GM23338 (cell line): ENCODE measurements around the gene UBE2Q2. TPM values are rescaled to one million over a fixed set of nuclear protein-coding genes. Genes with fewer than 3 reads are reported as not detected.

Experiments used
- ATAC-seq: fragments of 200-7000 bp; cut with Tn5 transposase; 3 replicates; pipeline ENCODE4 v1.9.1; 2020
- DNase-seq: peaks from one replicate; pipeline ENCODE4 v3.0.0-alpha.2; 2015; ENCODE audit warnings: low spot score
- H2AFZ ChIP-seq: fragments of 200-600 bp; sonication (generic); 2 replicates; pipeline ENCODE4 v1.8.0; 2016; ENCODE audit warnings: antibody characterized with exemption, mild to moderate bottlenecking, moderate library complexity
- H3F3A ChIP-seq: fragments of 200-600 bp; sonication (generic); replicated peaks from 2 replicates; pipeline ENCODE4 v1.8.0; 2017; ENCODE audit warnings: antibody characterized with exemption, mixed run types, low read depth
- H3K27ac ChIP-seq: fragments of 200-600 bp; sonication (generic); 2 replicates; pipeline ENCODE4 v1.6.1; 2016; ENCODE audit warnings: low read depth
- H3K27me3 ChIP-seq: fragments of 200-600 bp; sonication (generic); 2 replicates; pipeline ENCODE4 v1.8.0; 2016; ENCODE audit warnings: mild to moderate bottlenecking, mixed run types, moderate library complexity; ENCODE audit not compliant: insufficient read depth
- H3K36me3 ChIP-seq: fragments of 200-600 bp; sonication (generic); 2 replicates; pipeline ENCODE4 v1.8.0; 2016; ENCODE audit warnings: mild to moderate bottlenecking; ENCODE audit not compliant: insufficient read depth
- H3K4me1 ChIP-seq: fragments of 200-600 bp; sonication (generic); 2 replicates; pipeline ENCODE4 v1.8.0; 2016; ENCODE audit warnings: mild to moderate bottlenecking, moderate library complexity; ENCODE audit not compliant: insufficient read depth
- H3K4me2 ChIP-seq: fragments of 200-600 bp; sonication (generic); 2 replicates; pipeline ENCODE4 v1.7.1; 2017; ENCODE audit warnings: mixed run types
- H3K4me3 ChIP-seq: fragments of 200-600 bp; sonication (generic); 2 replicates; pipeline ENCODE4 v1.6.1; 2016; ENCODE audit warnings: mixed run types
- H3K79me2 ChIP-seq: fragments of 200-600 bp; sonication (generic); replicated peaks from 2 replicates; pipeline ENCODE4 v1.8.0; 2017; ENCODE audit warnings: mild to moderate bottlenecking; ENCODE audit not compliant: insufficient read depth
- H3K9me2 ChIP-seq: fragments of 200-600 bp; sonication (generic); 2 replicates; pipeline ENCODE4 v1.8.0; 2017; ENCODE audit not compliant: insufficient read depth
- H4K20me1 ChIP-seq: fragments of 200-600 bp; sonication (generic); replicated peaks from 2 replicates; pipeline ENCODE4 v1.8.0; 2017; ENCODE audit warnings: mild to moderate bottlenecking; ENCODE audit not compliant: insufficient read depth
- H3K27ac Mint-ChIP-seq: 2 replicates; pipeline ENCODE4 v1.8.0; 2020; ENCODE audit warnings: inconsistent platforms, mild to moderate bottlenecking, moderate library complexity, mixed read lengths
- H3K27me3 Mint-ChIP-seq: 3 replicates; pipeline ENCODE4 v1.8.0; 2022; ENCODE audit warnings: low read depth, mild to moderate bottlenecking, moderate library complexity, mixed read lengths, inconsistent platforms; ENCODE audit not compliant: insufficient read depth, poor library complexity
- H3K36me3 Mint-ChIP-seq: 3 replicates; pipeline ENCODE4 v1.8.0; 2021; ENCODE audit warnings: low read depth, mild to moderate bottlenecking, inconsistent platforms, moderate library complexity, mixed read lengths
- H3K4me1 Mint-ChIP-seq: 3 replicates; pipeline ENCODE4 v1.8.0; 2020; ENCODE audit warnings: mild to moderate bottlenecking, inconsistent platforms, mixed read lengths
- H3K4me3 Mint-ChIP-seq: 3 replicates; pipeline ENCODE4 v1.8.0; 2021; ENCODE audit warnings: moderate library complexity, mild to moderate bottlenecking, inconsistent platforms, mixed read lengths
- H3K9me3 Mint-ChIP-seq: 3 replicates; pipeline ENCODE4 v1.8.0; 2020; ENCODE audit warnings: moderate library complexity, mild to moderate bottlenecking, inconsistent platforms, mixed read lengths
- CREB1 ChIP-seq: fragments of 250-450 bp; sonication (Bioruptor Pico); IDR thresholded peaks from 2 replicates; pipeline ENCODE4 v1.5.0; 2020; ENCODE audit warnings: low read depth, mild to moderate bottlenecking, moderate library complexity
- CTCF ChIP-seq, 2 experiments: fragments of 200-600 bp in 1 of 2; sonication (generic) in 1 of 2; conservative IDR thresholded peaks; 2 replicates each; pipeline versions ENCODE4 v1.5.1 to v1.6.1; 2016 to 2017; ENCODE audit warnings: antibody characterized with exemption in 2 of 2, low read depth in 2 of 2, mild to moderate bottlenecking in 2 of 2, moderate library complexity in 1 of 2
- EZH2 ChIP-seq: fragments of 200-600 bp; sonication (generic); IDR thresholded peaks from one replicate; pipeline ENCODE4 v1.8.0; 2017; ENCODE audit warnings: antibody characterized with exemption, mild to moderate bottlenecking, low read depth; ENCODE audit not compliant: unreplicated experiment
- EZH2phosphoT487 ChIP-seq: fragments of 200-600 bp; sonication (generic); IDR thresholded peaks from one replicate; pipeline ENCODE4 v1.8.1; 2018; ENCODE audit warnings: antibody characterized with exemption; ENCODE audit not compliant: unreplicated experiment
- JUNB ChIP-seq: IDR thresholded peaks from one replicate; pipeline ENCODE4 v1.6.1; 2016; ENCODE audit warnings: antibody characterized with exemption; ENCODE audit not compliant: unreplicated experiment
- NANOG ChIP-seq: IDR thresholded peaks from 2 replicates; pipeline ENCODE4 v1.6.1; 2016; ENCODE audit warnings: antibody characterized with exemption, borderline replicate concordance
- POLR2AphosphoS5 ChIP-seq: IDR thresholded peaks from 2 replicates; pipeline ENCODE4 v1.6.1; 2016; ENCODE audit warnings: antibody characterized with exemption, low read depth
- STAT1 ChIP-seq: IDR thresholded peaks from one replicate; pipeline ENCODE4 v1.6.1; 2016; ENCODE audit warnings: antibody characterized with exemption; ENCODE audit not compliant: unreplicated experiment
- ZNF114 ChIP-seq: fragments of 250-450 bp; sonication (Bioruptor Pico); IDR thresholded peaks from 2 replicates; pipeline ENCODE4 v1.5.0; 2020; ENCODE audit warnings: mild to moderate bottlenecking, moderate library complexity
- ZNF331 ChIP-seq: fragments of 250-450 bp; sonication (Bioruptor Pico); IDR thresholded peaks from 2 replicates; pipeline ENCODE4 v1.5.0; 2020; ENCODE audit warnings: low read depth, mild to moderate bottlenecking, moderate library complexity
- polyA plus RNA-seq: library from polyadenylated mRNA; unstranded; fragments of >200 nt; fragmentation: Nextera tagmentation; extraction: Ambion mirVana; gene quantifications from 2 replicates; pipeline ENCODE4 v1.2.1, GENCODE V29; 2016
- total RNA-seq: library from RNA; depleted of rRNA; stranded (reverse); fragments of >200 nt; shearing (Covaris generic); gene quantifications from 2 replicates; pipeline ENCODE4 v1.2.3, GENCODE V29; 2014
- TF ChIP-seq, protein P1 (sequence below): fragments of 250-450 bp; sonication (Bioruptor Pico); IDR thresholded peaks from 2 replicates; pipeline ENCODE4 v1.5.0; 2020; ENCODE audit warnings: mild to moderate bottlenecking, moderate library complexity
- TF ChIP-seq, protein P2 (sequence below): IDR thresholded peaks from one replicate; pipeline ENCODE4 v1.6.1; 2018; ENCODE audit warnings: antibody characterized with exemption; ENCODE audit not compliant: unreplicated experiment
- TF ChIP-seq, protein P3 (sequence below): IDR thresholded peaks from 2 replicates; pipeline ENCODE4 v1.6.1; 2016; ENCODE audit warnings: antibody characterized with exemption

Gene UBE2Q2
- total and polyA plus RNA-seq, 2 experiments from 2014 or later: 23.7 to 29.3 TPM

DNA sequence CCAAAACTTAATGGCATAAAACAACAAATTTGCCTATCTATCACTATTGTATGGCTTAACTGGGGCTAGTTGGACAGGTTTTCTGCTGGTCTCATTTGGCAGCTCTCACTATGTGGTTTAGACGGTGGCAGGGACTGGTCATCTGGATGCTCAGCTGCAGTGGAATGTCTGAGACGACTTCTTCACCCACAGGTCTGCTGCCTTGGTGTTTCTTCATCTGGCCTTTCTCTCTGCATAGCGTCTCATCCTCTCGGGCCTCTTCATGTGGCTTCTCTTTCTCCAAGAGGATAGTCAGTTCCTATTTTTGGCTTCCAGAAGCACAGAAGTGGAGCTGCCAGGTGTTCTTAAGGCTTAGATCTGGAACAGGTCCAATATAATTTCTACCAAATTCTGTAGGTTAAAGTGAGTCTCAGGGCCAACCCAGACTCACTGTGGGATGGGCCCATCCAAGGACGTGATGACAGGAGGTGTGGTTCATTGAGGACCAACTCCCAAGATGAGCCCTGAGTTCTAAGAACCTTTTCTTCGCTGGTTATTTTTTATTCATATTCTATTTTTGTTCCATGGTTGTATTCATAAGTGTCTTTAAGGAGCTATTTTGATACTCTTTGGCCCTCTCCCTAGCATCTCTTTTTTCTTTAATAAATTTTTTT lies 18.6 kb downstream of the UBE2Q2 start:
- Histone ChIP-seq H3K4me3 (no peak overlapping the region), H3K27ac (no peak overlapping the region), H4K20me1 (0 out of 2 replicates have a peak, but pooled peaks cover 4% of the 10 kb centered on the region), H3F3A (no peaks in the 10 kb centered on the region), H3K4me1 (peaks cover 20% of the 10 kb centered on the region), H3K79me2 (peaks cover 97% of the 10 kb centered on the region), H2AFZ (no peak overlapping the region), H3K4me2 (no peak overlapping the region), H3K9me2 (no peaks in the 10 kb centered on the region), H3K27me3 (no peaks in the 10 kb centered on the region), H3K36me3 (no peaks in the 10 kb centered on the region; the same call in 1 of the 2 replicates)
- no peaks in the 10 kb centered on the region for H3K9me3 Mint-ChIP-seq
- H3K36me3 Mint-ChIP-seq: peaks cover 20% of the 10 kb centered on the region
- H3K4me3 Mint-ChIP-seq: no peak overlapping the region
- H3K27ac Mint-ChIP-seq: no peak overlapping the region
- peaks cover 33% of the 10 kb centered on the region for H3K4me1 Mint-ChIP-seq
- no peak for DNase-seq
- no peaks in the 10 kb centered on the region for H3K27me3 Mint-ChIP-seq
- no peak for TF ChIP-seq EZH2
- TF ChIP-seq EZH2phosphoT487: no peak
- no peak for TF ChIP-seq NANOG
- no peak for TF ChIP-seq POLR2AphosphoS5
- TF ChIP-seq, protein P1, sequence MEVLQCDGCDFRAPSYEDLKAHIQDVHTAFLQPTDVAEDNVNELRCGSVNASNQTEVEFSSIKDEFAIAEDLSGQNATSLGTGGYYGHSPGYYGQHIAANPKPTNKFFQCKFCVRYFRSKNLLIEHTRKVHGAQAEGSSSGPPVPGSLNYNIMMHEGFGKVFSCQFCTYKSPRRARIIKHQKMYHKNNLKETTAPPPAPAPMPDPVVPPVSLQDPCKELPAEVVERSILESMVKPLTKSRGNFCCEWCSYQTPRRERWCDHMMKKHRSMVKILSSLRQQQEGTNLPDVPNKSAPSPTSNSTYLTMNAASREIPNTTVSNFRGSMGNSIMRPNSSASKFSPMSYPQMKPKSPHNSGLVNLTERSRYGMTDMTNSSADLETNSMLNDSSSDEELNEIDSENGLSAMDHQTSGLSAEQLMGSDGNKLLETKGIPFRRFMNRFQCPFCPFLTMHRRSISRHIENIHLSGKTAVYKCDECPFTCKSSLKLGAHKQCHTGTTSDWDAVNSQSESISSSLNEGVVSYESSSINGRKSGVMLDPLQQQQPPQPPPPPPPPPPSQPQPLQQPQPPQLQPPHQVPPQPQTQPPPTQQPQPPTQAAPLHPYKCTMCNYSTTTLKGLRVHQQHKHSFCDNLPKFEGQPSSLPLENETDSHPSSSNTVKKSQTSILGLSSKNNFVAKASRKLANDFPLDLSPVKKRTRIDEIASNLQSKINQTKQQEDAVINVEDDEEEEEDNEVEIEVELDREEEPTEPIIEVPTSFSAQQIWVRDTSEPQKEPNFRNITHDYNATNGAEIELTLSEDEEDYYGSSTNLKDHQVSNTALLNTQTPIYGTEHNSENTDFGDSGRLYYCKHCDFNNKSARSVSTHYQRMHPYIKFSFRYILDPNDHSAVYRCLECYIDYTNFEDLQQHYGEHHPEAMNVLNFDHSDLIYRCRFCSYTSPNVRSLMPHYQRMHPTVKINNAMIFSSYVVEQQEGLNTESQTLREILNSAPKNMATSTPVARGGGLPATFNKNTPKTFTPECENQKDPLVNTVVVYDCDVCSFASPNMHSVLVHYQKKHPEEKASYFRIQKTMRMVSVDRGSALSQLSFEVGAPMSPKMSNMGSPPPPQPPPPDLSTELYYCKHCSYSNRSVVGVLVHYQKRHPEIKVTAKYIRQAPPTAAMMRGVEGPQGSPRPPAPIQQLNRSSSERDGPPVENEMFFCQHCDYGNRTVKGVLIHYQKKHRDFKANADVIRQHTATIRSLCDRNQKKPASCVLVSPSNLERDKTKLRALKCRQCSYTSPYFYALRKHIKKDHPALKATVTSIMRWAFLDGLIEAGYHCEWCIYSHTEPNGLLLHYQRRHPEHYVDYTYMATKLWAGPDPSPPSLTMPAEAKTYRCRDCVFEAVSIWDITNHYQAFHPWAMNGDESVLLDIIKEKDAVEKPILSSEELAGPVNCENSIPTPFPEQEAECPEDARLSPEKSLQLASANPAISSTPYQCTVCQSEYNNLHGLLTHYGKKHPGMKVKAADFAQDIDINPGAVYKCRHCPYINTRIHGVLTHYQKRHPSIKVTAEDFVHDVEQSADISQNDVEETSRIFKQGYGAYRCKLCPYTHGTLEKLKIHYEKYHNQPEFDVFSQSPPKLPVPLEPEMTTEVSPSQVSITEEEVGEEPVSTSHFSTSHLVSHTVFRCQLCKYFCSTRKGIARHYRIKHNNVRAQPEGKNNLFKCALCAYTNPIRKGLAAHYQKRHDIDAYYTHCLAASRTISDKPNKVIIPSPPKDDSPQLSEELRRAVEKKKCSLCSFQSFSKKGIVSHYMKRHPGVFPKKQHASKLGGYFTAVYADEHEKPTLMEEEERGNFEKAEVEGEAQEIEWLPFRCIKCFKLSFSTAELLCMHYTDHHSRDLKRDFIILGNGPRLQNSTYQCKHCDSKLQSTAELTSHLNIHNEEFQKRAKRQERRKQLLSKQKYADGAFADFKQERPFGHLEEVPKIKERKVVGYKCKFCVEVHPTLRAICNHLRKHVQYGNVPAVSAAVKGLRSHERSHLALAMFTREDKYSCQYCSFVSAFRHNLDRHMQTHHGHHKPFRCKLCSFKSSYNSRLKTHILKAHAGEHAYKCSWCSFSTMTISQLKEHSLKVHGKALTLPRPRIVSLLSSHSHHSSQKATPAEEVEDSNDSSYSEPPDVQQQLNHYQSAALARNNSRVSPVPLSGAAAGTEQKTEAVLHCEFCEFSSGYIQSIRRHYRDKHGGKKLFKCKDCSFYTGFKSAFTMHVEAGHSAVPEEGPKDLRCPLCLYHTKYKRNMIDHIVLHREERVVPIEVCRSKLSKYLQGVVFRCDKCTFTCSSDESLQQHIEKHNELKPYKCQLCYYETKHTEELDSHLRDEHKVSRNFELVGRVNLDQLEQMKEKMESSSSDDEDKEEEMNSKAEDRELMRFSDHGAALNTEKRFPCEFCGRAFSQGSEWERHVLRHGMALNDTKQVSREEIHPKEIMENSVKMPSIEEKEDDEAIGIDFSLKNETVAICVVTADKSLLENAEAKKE (CRISPR knock-in tag): no peak
- TF ChIP-seq CTCF (conservative IDR thresholded peaks at IDR 0.05; ENCODE audit: low read depth in 2 of 2): no peak
- no peak for TF ChIP-seq JUNB
- no peak for TF ChIP-seq ZNF114 (CRISPR knock-in tag)
- TF ChIP-seq CREB1 (CRISPR knock-in tag): no peak
- TF ChIP-seq ZNF331 (CRISPR knock-in tag): no peak
- TF ChIP-seq, protein P2, sequence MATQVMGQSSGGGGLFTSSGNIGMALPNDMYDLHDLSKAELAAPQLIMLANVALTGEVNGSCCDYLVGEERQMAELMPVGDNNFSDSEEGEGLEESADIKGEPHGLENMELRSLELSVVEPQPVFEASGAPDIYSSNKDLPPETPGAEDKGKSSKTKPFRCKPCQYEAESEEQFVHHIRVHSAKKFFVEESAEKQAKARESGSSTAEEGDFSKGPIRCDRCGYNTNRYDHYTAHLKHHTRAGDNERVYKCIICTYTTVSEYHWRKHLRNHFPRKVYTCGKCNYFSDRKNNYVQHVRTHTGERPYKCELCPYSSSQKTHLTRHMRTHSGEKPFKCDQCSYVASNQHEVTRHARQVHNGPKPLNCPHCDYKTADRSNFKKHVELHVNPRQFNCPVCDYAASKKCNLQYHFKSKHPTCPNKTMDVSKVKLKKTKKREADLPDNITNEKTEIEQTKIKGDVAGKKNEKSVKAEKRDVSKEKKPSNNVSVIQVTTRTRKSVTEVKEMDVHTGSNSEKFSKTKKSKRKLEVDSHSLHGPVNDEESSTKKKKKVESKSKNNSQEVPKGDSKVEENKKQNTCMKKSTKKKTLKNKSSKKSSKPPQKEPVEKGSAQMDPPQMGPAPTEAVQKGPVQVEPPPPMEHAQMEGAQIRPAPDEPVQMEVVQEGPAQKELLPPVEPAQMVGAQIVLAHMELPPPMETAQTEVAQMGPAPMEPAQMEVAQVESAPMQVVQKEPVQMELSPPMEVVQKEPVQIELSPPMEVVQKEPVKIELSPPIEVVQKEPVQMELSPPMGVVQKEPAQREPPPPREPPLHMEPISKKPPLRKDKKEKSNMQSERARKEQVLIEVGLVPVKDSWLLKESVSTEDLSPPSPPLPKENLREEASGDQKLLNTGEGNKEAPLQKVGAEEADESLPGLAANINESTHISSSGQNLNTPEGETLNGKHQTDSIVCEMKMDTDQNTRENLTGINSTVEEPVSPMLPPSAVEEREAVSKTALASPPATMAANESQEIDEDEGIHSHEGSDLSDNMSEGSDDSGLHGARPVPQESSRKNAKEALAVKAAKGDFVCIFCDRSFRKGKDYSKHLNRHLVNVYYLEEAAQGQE: no peak
- TF ChIP-seq STAT1: no peak
- TF ChIP-seq, protein P3, sequence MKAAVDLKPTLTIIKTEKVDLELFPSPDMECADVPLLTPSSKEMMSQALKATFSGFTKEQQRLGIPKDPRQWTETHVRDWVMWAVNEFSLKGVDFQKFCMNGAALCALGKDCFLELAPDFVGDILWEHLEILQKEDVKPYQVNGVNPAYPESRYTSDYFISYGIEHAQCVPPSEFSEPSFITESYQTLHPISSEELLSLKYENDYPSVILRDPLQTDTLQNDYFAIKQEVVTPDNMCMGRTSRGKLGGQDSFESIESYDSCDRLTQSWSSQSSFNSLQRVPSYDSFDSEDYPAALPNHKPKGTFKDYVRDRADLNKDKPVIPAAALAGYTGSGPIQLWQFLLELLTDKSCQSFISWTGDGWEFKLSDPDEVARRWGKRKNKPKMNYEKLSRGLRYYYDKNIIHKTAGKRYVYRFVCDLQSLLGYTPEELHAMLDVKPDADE: no peak
- no peak for ATAC-seq
